Measurements from ENCODE around the gene RGPD8.
"Not testable (repeated sequence)": the region's sequence is repeated elsewhere in the genome, so short reads cannot be mapped to it uniquely, and the experiment has no call there.

RGPD8 gene

DNA sequence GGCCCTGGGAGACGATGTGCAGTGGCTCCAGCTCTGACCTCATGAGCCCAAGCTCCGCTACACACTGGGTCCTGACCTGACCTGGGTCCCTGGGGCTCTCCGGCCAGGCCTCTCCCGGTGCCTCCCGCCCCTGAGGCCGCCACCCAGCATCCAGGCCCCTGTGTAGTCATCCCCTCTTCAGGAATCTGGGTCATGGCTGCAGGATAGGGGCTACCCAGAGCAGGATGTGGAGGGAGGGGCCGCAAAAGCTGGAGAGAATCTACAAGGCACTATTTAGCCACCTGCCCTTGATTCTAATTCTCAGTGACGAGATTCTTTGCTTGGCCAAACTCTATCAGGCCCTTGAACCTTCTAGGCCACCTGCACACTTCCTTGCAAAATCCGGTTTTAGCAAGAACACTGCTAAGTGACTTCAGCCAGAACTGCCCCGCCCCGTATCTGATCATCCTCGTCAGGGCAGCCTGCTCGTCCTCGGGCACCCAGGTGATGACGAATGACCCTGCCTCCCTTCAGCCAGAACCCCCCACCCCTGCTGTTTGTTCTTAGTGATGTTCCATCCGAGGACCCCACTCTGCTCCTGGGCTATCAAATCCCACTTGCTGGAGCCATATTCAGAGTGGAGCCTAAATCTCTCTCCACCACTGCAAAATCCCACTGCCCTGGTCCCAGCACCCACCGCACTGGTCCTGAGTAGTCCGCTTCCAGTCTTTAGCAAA lies 2.4 kb upstream of the RGPD8 start:
- DNase-seq (ENCODE audit: low read depth) = not testable (repeated sequence)

DNA sequence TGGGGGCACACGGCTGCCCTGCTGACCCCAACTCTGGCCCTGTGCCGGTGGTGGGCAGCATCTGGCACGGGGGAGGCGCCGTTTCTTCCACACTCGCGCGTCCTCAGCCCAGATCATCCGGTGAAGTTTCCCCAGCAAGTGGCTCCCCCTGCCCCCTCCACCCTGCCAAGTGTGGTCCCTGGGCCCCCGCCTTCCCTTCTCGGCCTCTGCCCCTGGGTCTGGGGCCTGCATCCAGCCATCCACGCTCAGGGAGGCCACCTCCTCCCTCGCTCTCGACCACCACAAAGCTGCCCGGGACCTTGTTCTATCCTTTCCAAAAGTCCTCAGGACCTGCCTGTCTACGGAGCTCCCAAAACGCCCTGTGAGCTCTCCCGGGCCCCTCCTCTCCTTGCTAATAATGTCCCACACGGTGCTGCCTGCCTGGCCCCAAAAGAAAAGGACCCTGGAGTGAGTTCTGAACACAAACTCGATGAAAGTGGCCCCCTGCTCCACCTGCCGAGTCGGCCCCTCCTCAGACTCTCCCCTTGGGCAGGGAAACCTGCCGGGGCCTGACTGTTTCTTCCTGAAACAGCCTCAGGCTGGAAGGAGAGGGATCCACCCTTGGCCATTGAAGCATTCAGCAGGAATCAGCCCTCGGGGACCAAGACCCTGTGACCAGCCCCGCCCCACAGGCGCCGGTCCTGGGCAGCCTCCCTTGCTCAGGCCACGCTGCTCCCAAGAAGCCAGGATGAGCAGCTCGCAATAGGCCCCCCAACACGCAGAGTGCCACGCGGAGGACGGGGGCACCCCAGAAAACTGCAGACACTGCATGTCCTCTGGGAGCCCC lies 1.7 kb upstream of the RGPD8 start:
- DNase-seq (ENCODE audit: low read depth) = not testable (repeated sequence)

DNA sequence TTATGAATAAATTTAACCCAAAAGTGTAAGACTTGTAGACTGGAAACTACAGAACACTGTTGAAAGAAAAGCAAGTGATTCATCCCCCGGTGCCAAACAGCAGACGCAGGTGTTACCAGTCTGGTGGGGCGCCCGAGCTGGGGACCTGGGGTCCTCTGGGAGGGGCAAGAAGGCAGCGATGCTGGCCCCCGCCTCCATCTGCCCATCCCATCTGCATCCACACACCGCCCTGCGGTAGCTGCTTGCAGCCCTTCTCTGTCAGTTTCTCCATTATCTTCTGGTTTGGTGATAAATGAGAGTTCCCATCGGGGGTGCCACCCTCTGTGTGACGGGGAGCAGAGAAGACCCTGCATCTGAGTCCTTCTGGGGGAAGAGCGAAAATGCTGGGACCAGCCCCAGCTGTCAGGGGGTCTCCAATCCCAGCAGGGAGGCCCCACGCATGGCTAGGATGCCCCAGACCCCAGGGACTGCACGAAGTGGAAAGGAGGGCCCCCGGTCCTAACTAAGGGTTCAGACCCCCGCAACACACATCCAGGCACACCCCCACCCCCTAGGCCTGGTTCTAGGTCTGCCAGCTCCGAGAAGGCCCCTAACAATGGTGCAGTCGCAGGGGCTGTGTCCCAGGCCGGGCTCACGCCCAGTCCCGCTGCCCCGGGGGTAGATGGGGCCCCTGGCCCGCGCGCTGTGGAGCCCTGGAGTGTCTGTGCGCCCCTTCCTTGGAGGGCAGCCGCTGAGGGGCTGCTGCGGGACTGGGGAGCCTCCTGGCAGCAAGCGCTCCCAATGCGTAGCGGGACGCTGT lies 686 bp upstream of the RGPD8 start:
- DNase-seq (ENCODE audit: low read depth) = no peak

DNA sequence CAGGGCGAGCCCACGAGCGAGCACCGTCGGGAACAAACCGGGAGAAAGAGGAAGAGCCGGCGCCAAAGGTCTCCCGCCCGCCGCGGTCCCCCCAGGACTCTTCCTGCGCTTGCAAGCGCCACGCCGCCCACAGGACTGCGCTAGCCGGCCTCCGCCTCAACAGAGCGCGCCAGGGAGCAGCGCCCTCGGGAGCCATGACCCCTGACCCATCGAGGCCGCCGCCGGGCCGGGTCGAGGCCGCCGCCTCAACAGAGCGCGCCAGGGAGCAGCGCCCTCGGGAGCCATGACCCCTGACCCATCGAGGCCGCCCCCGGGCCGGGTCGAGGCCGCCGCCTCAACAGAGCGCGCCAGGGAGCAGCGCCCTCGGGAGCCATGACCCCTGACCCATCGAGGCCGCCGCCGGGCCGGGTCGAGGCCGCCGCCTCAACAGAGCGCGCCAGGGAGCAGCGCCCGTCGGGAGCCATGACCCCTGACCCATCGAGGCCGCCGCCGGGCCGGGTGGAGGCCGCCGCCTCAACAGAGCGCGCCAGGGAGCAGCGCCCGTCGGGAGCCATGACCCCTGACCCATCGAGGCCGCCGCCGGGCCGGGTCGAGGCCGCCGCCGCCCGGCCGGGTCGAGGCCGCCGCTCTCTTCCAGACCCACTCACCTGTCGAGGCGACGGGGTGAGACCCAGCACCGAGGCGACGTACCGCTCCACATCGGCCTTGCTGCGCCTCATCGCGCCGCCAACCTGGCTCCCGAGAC lies 538 bp downstream of the RGPD8 start:
- not testable (repeated sequence) for DNase-seq (ENCODE audit: low read depth)

DNA sequence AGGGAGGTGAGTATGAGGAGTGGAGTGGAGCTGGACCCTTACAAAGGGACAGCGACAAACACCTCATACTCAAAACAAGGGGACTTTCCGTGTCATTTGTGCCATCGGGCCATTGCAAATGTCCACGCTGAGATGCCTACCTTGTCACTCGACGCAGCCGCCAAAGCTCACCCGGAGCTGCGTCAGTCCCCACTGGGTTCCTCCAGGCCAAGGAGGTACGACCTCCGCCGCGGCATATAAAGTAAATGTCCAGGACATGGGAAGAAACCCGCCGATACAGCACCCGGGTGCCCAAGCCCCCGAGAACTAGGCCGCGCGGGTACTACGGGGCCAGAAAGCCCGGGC lies 1.1 kb downstream of the RGPD8 start:
- DNase-seq (ENCODE audit: low read depth) = not testable (repeated sequence)

DNA sequence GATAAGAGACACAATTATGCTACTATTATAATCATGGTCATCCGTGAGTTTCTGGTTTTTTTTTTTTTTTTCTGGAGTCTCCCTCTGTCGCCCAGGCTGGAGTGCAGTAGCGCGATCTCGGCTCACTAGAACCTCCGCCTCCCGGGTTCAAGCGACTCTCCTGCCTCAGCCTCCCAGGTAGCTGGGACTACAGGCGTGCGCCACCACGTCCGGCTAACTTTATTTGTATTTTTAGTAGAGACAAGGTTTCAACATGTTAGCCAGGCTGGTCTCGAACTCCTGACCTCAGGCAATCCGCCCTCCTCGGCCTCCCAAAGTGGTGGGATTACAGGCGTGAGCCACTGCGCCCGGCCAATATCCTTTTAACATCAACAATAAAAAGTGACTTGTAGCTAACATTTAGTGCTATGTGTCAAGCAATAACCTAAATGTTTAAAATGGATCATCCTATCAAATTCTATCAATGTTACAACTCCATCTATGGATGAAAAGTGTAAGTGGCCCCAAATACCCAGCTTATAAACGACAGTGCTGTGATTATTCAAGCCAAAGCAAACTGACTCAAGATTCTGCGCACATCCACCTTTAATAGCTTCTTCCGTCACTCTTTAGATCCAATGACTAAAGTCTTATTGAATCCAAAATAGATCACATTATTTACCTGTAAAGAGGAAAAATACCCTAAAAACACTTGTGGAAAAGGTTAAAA lies 1.7 kb downstream of the RGPD8 start:
- not testable (repeated sequence) for DNase-seq (ENCODE audit: low read depth)

DNA sequence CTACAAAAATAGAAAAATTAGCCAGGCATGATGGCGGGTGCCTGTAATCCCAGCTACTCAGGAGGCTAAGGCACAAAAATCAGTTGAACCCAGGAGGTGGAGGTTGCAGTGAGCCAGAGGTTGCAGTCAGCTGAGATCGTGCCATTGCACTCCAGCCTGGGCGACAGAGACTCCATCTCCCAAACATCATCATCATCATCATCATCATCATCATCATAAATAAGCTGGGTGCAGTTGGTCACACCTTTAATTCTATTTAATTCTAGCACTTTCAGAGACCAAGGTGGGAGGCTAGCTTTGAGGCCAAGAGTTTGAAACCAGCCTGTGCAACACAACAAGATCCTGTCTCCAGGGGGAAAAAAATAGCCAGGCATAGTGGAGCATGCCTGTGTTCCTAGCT lies 8.9 kb downstream of the RGPD8 start:
- DNase-seq (ENCODE audit: low read depth) = not testable (repeated sequence)

DNA sequence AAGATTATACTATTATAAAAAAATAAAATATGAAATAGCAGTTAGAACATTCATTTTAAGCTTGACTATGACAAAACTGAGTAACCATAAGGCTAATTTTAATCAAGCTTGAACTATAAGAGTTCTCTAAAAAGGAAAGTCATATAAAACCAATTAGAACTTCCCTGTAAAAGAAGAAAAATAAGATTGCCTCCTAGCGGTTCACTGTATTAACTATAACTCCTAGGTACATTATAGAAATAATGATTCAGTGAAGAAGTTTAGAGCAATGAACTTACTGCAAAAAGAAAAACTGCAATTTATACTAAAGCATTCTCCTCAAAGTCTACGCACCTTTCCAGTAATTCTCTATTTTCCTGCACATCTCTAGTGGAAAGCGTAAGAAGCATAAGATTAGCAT lies 16.6 kb downstream of the RGPD8 start:
- DNase-seq (ENCODE audit: low read depth) = not testable (repeated sequence)

DNA sequence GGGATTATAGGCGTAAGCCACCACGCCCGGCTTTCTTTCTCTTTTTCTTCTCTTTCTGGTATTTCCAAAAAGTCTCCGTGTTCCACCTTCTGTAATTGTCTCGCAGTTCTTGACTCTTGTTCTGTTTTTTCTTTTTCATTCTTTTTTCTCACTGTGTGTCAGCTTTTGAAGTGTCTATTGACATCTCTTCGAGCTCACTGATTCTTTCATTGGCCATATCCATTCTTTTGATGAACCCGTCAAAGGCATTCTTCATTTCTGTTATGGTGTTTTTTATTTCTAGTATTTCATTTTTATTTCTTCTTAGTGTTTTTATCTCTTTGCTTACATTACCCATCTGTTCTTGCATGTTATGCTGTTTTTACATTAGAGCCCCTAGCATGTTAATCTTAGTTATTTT lies 73.4 kb downstream of the RGPD8 start:
- not testable (repeated sequence) for DNase-seq (ENCODE audit: low read depth)

DNA sequence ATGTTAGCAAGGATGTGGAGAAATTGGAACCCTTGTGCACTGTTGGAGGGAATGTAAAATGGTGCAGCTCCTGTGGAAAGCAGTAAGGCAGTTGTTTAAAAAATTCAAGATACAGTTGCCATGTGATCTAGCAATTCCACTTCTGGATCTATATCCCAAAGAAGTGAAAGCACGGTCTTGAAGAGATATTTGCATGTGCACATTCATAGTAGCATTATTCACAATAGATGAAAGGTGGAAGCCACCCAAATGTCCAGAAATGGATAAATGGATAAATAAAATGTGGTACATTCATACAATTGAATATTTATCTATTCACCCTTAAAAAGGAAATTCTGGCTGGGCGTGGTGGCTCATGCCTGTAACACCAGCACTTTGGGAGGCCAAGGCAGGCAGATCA lies 79.1 kb downstream of the RGPD8 start:
- DNase-seq (ENCODE audit: low read depth) = not testable (repeated sequence)

DNA sequence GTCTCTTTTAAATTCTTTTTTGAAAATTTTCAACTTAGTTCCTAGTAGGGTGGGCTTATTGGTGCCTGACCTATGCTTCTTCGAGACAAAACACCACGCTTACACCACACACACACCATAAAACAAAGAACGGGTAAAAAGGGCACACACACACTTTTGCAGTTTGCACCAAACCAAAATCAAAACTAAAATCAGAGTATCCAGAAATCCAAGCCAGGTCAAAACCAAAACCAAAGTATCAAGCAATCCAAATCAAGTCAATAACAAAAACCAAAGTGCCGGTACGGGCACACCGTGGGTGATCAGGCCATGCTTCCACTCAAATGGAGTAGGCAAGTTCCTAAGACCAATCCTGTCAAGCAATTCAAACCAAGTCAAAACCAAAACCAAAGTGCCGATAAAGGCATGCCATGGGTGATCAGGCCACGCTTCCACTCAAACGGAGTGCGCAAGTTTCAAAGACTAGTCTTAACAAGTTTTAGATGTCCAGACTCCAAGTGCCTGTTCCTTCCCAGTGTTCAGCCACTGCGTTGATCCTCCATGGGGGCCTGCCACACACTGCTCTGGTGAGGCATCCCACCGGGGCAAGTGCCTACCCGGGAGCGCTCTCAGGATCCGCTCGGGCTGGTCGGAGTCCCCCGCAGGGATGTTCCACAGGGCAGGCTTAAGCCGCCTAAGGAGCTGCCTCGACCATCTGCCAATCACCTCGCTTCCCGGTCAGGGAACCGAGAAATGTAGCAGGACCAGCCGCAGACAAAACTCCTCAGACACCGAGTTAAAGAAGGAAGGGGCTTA lies 80.4 kb downstream of the RGPD8 start:
- not testable (repeated sequence) for DNase-seq (ENCODE audit: low read depth)

DNA sequence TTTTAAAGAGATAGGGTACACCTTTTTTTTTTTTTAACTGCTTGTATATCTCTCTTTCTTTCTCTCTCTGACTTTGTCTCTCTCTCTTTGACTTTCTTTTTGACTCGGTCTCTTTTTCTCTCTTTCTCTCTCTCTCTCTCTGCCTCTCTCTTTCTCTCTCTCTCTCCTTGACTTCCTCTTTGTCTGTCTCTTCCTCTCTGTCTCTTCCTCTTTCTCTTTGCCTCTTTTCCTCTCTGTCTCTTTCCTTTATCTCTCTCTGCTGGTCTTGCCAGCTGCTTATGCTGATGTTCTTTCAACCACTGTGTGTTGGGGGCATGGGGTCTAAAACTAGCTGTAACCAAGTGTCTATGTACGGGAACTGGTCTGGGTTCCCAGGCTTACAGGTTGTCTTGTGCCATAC lies 81.2 kb downstream of the RGPD8 start:
- DNase-seq (ENCODE audit: low read depth) = not testable (repeated sequence)

DNA sequence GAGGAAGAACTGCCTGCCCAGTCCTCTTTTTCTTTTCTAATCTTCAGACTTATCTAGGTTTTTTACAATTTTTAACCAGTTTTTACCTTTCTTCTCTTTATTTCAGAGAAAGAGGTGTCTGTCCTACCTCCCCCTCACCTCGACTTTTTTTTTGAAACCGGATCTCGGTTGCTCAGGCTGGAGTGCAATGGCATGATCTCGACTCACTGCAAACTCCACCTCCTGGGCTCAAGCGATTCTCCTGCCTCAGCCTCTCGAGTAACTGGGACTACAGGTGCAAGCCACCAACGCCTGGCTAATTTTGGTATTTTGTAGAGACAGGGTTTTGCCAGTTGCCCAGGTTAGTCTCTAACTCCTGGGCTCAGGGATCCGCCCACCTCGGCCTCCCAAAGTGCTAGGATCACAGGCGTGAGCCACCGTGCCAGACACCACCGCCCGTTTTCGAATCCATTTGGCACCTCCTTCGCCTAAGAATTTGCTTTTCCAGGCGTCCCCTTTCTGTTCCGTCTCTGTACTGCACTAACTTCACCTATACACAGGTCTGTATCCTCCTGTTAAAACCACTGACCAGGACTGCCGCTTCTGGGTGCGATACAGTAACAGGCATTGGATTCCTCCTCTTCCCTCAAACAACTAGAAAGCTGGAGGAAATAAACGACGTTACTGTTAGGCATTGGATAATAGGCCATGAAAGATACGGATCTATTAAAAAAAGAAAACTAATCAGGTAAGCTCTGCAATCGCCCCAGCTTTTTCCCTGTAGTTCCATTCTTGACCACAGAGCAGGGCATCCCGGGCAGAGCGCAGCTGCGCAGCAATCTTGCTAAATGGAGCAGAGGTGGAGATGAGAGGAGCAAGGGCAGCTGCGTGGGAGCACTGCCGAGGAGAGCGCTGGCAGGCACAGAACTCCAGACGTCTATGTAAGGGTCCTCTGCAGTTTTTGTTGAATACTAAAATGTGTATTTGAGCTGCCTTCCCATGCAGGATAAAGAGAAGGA lies 88.1 kb downstream of the RGPD8 start:
- DNase-seq (ENCODE audit: low read depth) = no peak

DNA sequence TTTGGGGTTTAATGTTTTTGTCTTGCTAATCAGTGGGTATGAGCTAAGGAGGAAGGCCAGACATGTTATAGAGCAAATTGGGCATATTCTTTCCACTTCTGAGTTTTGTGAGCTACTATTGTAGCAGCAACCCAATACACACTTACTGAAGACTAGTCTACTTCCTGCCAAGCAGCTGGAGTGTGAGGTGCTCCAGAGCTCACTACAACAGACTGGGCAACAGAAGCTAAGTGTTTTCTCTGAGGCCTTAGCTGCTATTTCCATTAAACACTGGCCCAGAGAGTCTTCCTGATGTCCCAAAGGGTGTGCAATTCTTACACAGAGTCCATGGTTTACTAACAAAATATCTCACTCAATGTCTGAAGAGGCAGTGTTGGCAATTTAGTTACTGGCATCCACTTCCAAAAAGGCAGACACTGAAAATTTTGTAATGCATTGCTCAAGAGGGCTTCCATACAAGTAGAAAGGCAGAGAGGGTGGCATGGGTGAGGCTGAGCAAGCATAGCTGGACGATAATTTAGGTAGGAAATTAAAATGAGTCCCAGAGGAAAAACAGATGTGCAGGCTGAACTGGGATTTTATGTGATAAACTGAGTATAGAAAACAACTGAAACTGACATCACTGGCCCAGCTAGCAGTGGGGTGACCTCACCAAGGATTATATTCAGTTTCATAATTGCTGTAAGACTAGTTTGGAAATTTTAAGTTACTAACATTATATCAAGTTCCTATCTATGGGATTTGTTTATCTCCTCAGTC lies 89.4 kb downstream of the RGPD8 start:
- no peak for DNase-seq (ENCODE audit: low read depth)

DNA sequence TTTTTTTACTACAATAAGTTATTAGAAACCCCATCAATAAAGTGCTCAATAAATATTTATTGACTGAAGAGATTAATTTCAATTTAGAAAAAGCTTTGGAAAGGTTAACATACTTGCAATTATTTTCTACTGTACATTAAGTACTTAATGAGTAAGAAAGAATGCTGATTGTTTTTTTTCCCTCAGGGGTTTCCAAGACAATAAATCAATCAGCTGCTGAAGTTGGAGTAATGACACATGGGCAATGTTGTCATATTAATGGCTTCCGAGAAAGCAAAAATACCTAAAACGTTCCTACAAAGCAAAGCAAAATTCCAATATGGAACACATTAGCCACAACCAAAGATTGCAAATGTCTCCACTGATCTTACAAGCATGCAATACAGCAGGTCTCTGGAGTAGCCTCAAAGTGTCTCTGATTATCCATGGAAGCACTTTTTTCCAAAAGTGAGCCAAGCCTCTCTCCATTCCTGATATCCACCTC lies 91.3 kb downstream of the RGPD8 start:
- DNase-seq (ENCODE audit: low read depth) = no peak

DNA sequence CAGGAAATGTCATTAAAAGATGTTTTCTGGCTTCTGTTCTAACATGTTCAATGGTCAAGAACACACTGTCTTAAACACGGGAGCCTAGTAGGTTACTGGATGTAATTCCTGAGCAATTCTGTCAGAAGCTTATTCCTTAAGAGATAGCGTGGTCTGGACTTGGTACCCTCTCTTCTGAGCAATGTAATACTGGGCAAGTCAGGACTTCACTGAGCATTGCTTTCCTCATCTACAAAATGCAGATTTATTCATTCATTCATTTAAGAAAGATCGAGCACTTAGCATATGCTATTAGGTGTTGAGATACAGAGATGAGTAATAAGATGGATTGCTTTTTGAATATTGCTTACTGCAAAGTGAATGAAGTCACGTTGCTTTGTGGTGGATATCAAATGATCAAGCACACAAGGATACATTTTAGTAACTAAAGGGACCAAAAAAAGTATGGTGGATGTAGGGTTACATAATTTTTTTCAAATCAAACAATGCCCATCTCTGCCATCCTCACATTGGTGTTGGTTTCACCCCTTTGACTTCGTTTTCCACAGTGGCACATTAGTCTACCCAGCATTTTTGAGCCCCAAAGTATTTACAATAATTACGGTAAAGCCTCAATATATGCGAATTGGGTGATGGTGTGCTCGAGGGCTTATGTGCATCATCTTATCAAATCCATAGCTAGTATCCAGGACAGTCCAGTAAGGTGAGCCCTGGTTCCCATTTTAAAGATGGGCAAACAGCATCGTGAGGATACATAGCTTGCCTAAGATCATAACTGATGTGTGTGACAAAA lies 92.8 kb downstream of the RGPD8 start:
- no peak for DNase-seq (ENCODE audit: low read depth)

DNA sequence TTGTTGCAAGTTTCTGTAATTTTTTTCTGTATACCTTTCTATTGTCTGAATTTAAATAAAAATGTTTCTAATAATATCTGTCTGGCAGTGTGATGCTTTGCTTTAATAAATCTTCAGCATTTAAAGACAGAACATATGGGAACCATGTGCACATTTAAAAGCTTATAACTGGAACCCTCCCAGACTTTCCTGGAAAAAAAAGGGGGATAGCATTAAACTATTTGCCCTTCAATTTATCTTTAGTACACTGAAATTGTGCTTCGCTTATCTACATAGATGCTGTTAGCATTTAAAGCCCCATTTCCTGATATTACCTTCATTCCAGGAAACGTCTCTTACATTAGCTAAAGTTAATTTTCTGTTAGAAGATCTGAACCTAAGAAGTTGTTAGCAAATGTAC lies 93.5 kb downstream of the RGPD8 start:
- DNase-seq (ENCODE audit: low read depth) = no peak
